ENCODE measurements around the gene FAHD2A.
"Not testable (repeated sequence)": the region's sequence is repeated elsewhere in the genome, so short reads cannot be mapped to it uniquely, and the experiment has no call there.

Gene FAHD2A

GRCh38 chr2:95390881-95391321, 11.6 kb upstream of the FAHD2A start:
- no peak for DNase-seq

- DNase-seq = peak; percentile 65
Observed at GRCh38 chr2:95391641-95392310, 10.7 kb upstream of the FAHD2A start.

- DNase-seq = no peak
Observed at GRCh38 chr2:95392320-95392719, 10.2 kb upstream of the FAHD2A start.

GRCh38 chr2:95392730-95393455, 9.6 kb upstream of the FAHD2A start:
- DNase-seq = no peak

- DNase-seq = no peak
Observed at GRCh38 chr2:95393901-95394300, 8.6 kb upstream of the FAHD2A start.

- no peak for DNase-seq
Observed at GRCh38 chr2:95399061-95399460, 3.4 kb upstream of the FAHD2A start.

- no peak for DNase-seq
Observed at GRCh38 chr2:95401480-95401879, 1.0 kb upstream of the FAHD2A start.

- DNase-seq = not testable (repeated sequence)
Observed at GRCh38 chr2:95402004-95402369, 521 bp upstream of the FAHD2A start.

- not testable (repeated sequence) for DNase-seq
Observed at GRCh38 chr2:95403204-95403721, 755 bp downstream of the FAHD2A start.

- DNase-seq = not testable (repeated sequence)
Observed at GRCh38 chr2:95403824-95404223, 1.3 kb downstream of the FAHD2A start.

- DNase-seq = not testable (repeated sequence)
Observed at GRCh38 chr2:95404676-95405075, 2.2 kb downstream of the FAHD2A start.

GRCh38 chr2:95411239-95411638, 8.7 kb downstream of the FAHD2A start:
- DNase-seq = not testable (repeated sequence)

- DNase-seq = peak; percentile 48
Observed at GRCh38 chr2:95414015-95414594, 11.6 kb downstream of the FAHD2A start.

GRCh38 chr2:95415138-95415537, 12.6 kb downstream of the FAHD2A start:
- DNase-seq = not testable (repeated sequence)

GRCh38 chr2:95415561-95415960, 13.1 kb downstream of the FAHD2A start:
- DNase-seq = not testable (repeated sequence)

GRCh38 chr2:95427196-95427867, 24.8 kb downstream of the FAHD2A start:
- DNase-seq = not testable (repeated sequence)

- not testable (repeated sequence) for DNase-seq
Observed at GRCh38 chr2:95429748-95430467, 27.4 kb downstream of the FAHD2A start.

- DNase-seq = not testable (repeated sequence)
Observed at GRCh38 chr2:95433373-95433772, 30.9 kb downstream of the FAHD2A start.

- DNase-seq = not testable (repeated sequence)
Observed at GRCh38 chr2:95433973-95434372, 31.5 kb downstream of the FAHD2A start.

GRCh38 chr2:95434507-95435076, 32.1 kb downstream of the FAHD2A start:
- not testable (repeated sequence) for DNase-seq

GRCh38 chr2:95435162-95435871, 32.8 kb downstream of the FAHD2A start:
- DNase-seq = not testable (repeated sequence)
